CD1c-positive myeloid dendritic cell (primary cell): ENCODE results near the gene RAB7A.

Experiments used
- DNase-seq: peaks from one replicate; pipeline ENCODE4 v3.0.0-alpha.2; 2016; ENCODE audit errors: extremely low spot score

RAB7A gene

GRCh38 chr3:128726023-128727016, at the start of gene RAB7A:
RAB7A (plus strand) TSS chr3:128726183; CDS start chr3:128795368, 69,185 bp downstream.
- peak; percentile 99 for DNase-seq

- peak; percentile 30 for DNase-seq
Observed at GRCh38 chr3:128679338-128679737, 46.6 kb upstream of the RAB7A start.

- peak; percentile 98 for DNase-seq
Observed at GRCh38 chr3:128680603-128681368, 45.2 kb upstream of the RAB7A start.

- no peak for DNase-seq
Observed at GRCh38 chr3:128681369-128681829, 44.6 kb upstream of the RAB7A start.

GRCh38 chr3:128683957-128684356, 42.0 kb upstream of the RAB7A start:
- DNase-seq = no peak

GRCh38 chr3:128684986-128685726, 40.8 kb upstream of the RAB7A start:
- DNase-seq = peak; percentile 90

- no peak for DNase-seq
Observed at GRCh38 chr3:128686465-128686864, 39.5 kb upstream of the RAB7A start.

- DNase-seq = no peak
Observed at GRCh38 chr3:128689060-128689459, 36.9 kb upstream of the RAB7A start.

GRCh38 chr3:128693696-128694095, 32.3 kb upstream of the RAB7A start:
- DNase-seq = no peak

GRCh38 chr3:128697341-128697740, 28.6 kb upstream of the RAB7A start:
- DNase-seq = peak; percentile 55

GRCh38 chr3:128698211-128699047, 27.6 kb upstream of the RAB7A start:
- peak; percentile 44 for DNase-seq

- DNase-seq = peak; percentile 90
Observed at GRCh38 chr3:128701342-128702212, 24.4 kb upstream of the RAB7A start.

- DNase-seq = no peak
Observed at GRCh38 chr3:128702391-128702790, 23.6 kb upstream of the RAB7A start.

GRCh38 chr3:128703561-128703960, 22.4 kb upstream of the RAB7A start:
- DNase-seq = no peak

GRCh38 chr3:128706086-128706615, 19.8 kb upstream of the RAB7A start:
- DNase-seq = no peak

GRCh38 chr3:128707928-128708494, 18.0 kb upstream of the RAB7A start:
- no peak for DNase-seq

- DNase-seq = no peak
Observed at GRCh38 chr3:128709038-128709437, 16.9 kb upstream of the RAB7A start.

GRCh38 chr3:128709506-128710210, 16.3 kb upstream of the RAB7A start:
- no peak for DNase-seq
